ENCODE measurements around the gene TBXAS1. TPM values are rescaled to one million over a fixed set of nuclear protein-coding genes. Genes with fewer than 3 reads are reported as not detected.

The TBXAS1 gene
- total and polyA plus RNA-seq, 2 experiments from 2014 or later = 1.3 TPM; not detected in 1

GRCh38 chr7:139886206-139886605 is 57.1 kb downstream of the TBXAS1 start (continued):
- TF ChIP-seq, protein P1, sequence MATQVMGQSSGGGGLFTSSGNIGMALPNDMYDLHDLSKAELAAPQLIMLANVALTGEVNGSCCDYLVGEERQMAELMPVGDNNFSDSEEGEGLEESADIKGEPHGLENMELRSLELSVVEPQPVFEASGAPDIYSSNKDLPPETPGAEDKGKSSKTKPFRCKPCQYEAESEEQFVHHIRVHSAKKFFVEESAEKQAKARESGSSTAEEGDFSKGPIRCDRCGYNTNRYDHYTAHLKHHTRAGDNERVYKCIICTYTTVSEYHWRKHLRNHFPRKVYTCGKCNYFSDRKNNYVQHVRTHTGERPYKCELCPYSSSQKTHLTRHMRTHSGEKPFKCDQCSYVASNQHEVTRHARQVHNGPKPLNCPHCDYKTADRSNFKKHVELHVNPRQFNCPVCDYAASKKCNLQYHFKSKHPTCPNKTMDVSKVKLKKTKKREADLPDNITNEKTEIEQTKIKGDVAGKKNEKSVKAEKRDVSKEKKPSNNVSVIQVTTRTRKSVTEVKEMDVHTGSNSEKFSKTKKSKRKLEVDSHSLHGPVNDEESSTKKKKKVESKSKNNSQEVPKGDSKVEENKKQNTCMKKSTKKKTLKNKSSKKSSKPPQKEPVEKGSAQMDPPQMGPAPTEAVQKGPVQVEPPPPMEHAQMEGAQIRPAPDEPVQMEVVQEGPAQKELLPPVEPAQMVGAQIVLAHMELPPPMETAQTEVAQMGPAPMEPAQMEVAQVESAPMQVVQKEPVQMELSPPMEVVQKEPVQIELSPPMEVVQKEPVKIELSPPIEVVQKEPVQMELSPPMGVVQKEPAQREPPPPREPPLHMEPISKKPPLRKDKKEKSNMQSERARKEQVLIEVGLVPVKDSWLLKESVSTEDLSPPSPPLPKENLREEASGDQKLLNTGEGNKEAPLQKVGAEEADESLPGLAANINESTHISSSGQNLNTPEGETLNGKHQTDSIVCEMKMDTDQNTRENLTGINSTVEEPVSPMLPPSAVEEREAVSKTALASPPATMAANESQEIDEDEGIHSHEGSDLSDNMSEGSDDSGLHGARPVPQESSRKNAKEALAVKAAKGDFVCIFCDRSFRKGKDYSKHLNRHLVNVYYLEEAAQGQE (IDR thresholded peaks at IDR 0.05; ENCODE audit: unreplicated experiment) = no peak
- TF ChIP-seq POLR2AphosphoS5 (IDR thresholded peaks at IDR 0.05; ENCODE audit: low read depth) = no peak
- TF ChIP-seq CTCF (conservative IDR thresholded peaks at IDR 0.05; ENCODE audit: low read depth in 2 of 2) = no peak
- TF ChIP-seq ZNF331 (CRISPR knock-in tag; IDR thresholded peaks at IDR 0.05; ENCODE audit: low read depth) = no peak
- no peak for TF ChIP-seq EZH2 (IDR thresholded peaks at IDR 0.05; ENCODE audit: low read depth, unreplicated experiment)
- TF ChIP-seq CREB1 (CRISPR knock-in tag; IDR thresholded peaks at IDR 0.05; ENCODE audit: low read depth) = no peak

GRCh38 chr7:139886899-139887298 is 57.8 kb downstream of the TBXAS1 start:
- no peaks in the 10 kb centered on the region; the same call in 2 of the 3 replicates for H3K9me3 Mint-ChIP-seq
- TF ChIP-seq ZNF331 (CRISPR knock-in tag; IDR thresholded peaks at IDR 0.05; ENCODE audit: low read depth) (no peak), STAT1 (IDR thresholded peaks at IDR 0.05; ENCODE audit: unreplicated experiment) (no peak), CREB1 (CRISPR knock-in tag; IDR thresholded peaks at IDR 0.05; ENCODE audit: low read depth) (no peak), JUNB (IDR thresholded peaks at IDR 0.05; ENCODE audit: unreplicated experiment) (no peak), ZNF114 (CRISPR knock-in tag; IDR thresholded peaks at IDR 0.05) (no peak), EZH2phosphoT487 (IDR thresholded peaks at IDR 0.05; ENCODE audit: unreplicated experiment) (no peak), POLR2AphosphoS5 (IDR thresholded peaks at IDR 0.05; ENCODE audit: low read depth) (no peak), CTCF (conservative IDR thresholded peaks at IDR 0.05; ENCODE audit: low read depth in 2 of 2) (no peak), NANOG (IDR thresholded peaks at IDR 0.05; ENCODE audit: borderline replicate concordance) (no peak), ETS1 (IDR thresholded peaks at IDR 0.05) (no peak)
- TF ChIP-seq, protein P1 (IDR thresholded peaks at IDR 0.05; ENCODE audit: unreplicated experiment) = no peak

More at GRCh38 chr7:139886899-139887298, 57.8 kb downstream of the TBXAS1 start:
- Histone ChIP-seq H4K20me1 (replicated peaks; ENCODE audit: insufficient read depth) (no peaks in the 10 kb centered on the region), H3K36me3 (ENCODE audit: insufficient read depth) (no peaks in the 10 kb centered on the region), H3F3A (replicated peaks; ENCODE audit: low read depth) (no peaks in the 10 kb centered on the region), H3K79me2 (replicated peaks; ENCODE audit: insufficient read depth) (no peaks in the 10 kb centered on the region), H2AFZ (no peak overlapping the region), H3K4me2 (no peak overlapping the region), H3K27me3 (ENCODE audit: insufficient read depth) (no peaks in the 10 kb centered on the region), H3K4me1 (ENCODE audit: insufficient read depth) (no peaks in the 10 kb centered on the region), H3K27ac (ENCODE audit: low read depth) (no peak overlapping the region), H3K4me3 (no peak overlapping the region), H3K9me2 (ENCODE audit: insufficient read depth) (peaks cover 9% of the 10 kb centered on the region)
- Mint-ChIP-seq H3K27me3 (ENCODE audit: insufficient read depth, low read depth, poor library complexity) (peaks cover 2% of the 10 kb centered on the region), H3K27ac (no peak overlapping the region), H3K36me3 (ENCODE audit: low read depth) (no peaks in the 10 kb centered on the region; the same call in 2 of the 3 replicates), H3K4me1 (no peaks in the 10 kb centered on the region), H3K4me3 (no peak overlapping the region)
- DNase-seq (ENCODE audit: low spot score) (no peak), ATAC-seq (no peak)
